RWPE2 (cell line): ENCODE results near the gene RTP2.
"Not testable (repeated sequence)": the region's sequence is repeated elsewhere in the genome, so short reads cannot be mapped to it uniquely, and the experiment has no call there.

ENCODE experiments used
- ATAC-seq: fragments of 200-7000 bp; cut with Tn5 transposase; 3 replicates; pipeline ENCODE4 v1.9.1; 2021; ENCODE audit warnings: low read depth
- DNase-seq: peaks from one replicate; pipeline ENCODE4 v3.0.0-alpha.2; 2020; ENCODE audit warnings: low spot score
- H3K27ac ChIP-seq: fragments of 450-650 bp; 2 replicates; pipeline ENCODE4 v1.5.1; 2017; ENCODE audit warnings: mild to moderate bottlenecking; ENCODE audit not compliant: poor library complexity, severe bottlenecking
- H3K27me3 ChIP-seq: fragments of 250-450 bp; sonication (Bioruptor Pico); 2 replicates; pipeline ENCODE4 v1.5.1; 2021; ENCODE audit warnings: mild to moderate bottlenecking, moderate library complexity; ENCODE audit not compliant: insufficient read depth, poor library complexity, severe bottlenecking
- H3K36me3 ChIP-seq: fragments of 250-450 bp; sonication (Bioruptor Pico); 2 replicates; pipeline ENCODE4 v1.5.1; 2020; ENCODE audit warnings: low read depth, mild to moderate bottlenecking, moderate library complexity
- H3K4me1 ChIP-seq: fragments of 250-450 bp; sonication (Bioruptor Pico); 2 replicates; pipeline ENCODE4 v1.5.1; 2021; ENCODE audit warnings: mild to moderate bottlenecking, moderate library complexity; ENCODE audit not compliant: insufficient read depth, poor library complexity, severe bottlenecking
- H3K4me3 ChIP-seq: fragments of 250-450 bp; sonication (Bioruptor Pico); 2 replicates; pipeline ENCODE4 v1.5.1; 2021; ENCODE audit warnings: mild to moderate bottlenecking, moderate library complexity; ENCODE audit not compliant: severe bottlenecking
- H3K9me3 ChIP-seq: fragments of 250-450 bp; sonication (Bioruptor Pico); 2 replicates; pipeline ENCODE4 v1.5.1; 2021; ENCODE audit warnings: mild to moderate bottlenecking, moderate library complexity; ENCODE audit not compliant: severe bottlenecking
- TF ChIP-seq, protein P1 (sequence below): fragments of 450-650 bp; IDR thresholded peaks from one replicate; pipeline ENCODE4 v1.5.1; 2017; ENCODE audit warnings: mild to moderate bottlenecking, moderate library complexity; ENCODE audit not compliant: poor library complexity, severe bottlenecking

RTP2 gene

DNA sequence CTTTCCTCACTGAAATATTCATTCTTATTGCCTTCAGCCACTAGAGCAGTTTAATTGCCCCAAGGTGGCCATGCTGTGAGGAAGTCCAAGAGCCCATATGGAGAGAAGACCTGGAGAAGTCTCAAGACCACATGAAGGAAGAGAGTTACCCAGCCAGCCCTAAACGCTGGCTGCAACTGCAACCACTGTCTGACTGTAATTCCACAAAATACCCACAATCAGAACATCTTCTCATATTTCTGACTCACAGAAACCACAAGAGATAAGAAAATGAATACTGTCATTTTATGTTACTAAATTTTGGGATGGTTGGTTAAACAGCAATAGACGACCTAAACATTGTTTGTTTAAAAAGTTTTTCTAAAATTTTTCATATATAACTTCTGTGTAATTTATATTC, 17.5 kb downstream of the RTP2 start:
- no peak overlapping the region for H3K27ac ChIP-seq
- ATAC-seq (no peak), DNase-seq (no peak)
- H3K4me3 ChIP-seq = no peak overlapping the region
- no peaks in the 10 kb centered on the region for H3K4me1 ChIP-seq
- H3K9me3 ChIP-seq = no peaks in the 10 kb centered on the region
- TF ChIP-seq, protein P1, sequence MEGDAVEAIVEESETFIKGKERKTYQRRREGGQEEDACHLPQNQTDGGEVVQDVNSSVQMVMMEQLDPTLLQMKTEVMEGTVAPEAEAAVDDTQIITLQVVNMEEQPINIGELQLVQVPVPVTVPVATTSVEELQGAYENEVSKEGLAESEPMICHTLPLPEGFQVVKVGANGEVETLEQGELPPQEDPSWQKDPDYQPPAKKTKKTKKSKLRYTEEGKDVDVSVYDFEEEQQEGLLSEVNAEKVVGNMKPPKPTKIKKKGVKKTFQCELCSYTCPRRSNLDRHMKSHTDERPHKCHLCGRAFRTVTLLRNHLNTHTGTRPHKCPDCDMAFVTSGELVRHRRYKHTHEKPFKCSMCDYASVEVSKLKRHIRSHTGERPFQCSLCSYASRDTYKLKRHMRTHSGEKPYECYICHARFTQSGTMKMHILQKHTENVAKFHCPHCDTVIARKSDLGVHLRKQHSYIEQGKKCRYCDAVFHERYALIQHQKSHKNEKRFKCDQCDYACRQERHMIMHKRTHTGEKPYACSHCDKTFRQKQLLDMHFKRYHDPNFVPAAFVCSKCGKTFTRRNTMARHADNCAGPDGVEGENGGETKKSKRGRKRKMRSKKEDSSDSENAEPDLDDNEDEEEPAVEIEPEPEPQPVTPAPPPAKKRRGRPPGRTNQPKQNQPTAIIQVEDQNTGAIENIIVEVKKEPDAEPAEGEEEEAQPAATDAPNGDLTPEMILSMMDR = no peak
- no peaks in the 10 kb centered on the region for H3K36me3 ChIP-seq
- no peaks in the 10 kb centered on the region for H3K27me3 ChIP-seq

DNA sequence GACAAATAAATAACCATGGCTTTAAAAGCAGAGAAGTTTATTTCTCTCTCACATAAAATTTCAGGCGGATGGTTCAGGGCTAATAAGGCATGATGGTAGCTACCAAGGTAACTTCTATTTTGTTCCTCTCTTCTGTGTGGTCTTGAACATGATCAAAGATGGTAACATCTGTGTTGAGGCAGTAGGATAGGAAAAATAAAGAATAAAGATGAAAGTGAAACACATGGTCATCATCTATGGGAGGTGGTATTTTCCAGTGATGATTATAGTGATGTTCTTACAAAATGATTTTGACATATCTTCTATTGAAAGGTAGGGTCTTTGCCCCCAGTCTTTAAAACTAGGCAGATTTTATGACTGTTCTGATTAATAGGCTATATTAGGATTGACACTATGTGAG, 17.9 kb downstream of the RTP2 start:
- no peaks in the 10 kb centered on the region for H3K36me3 ChIP-seq
- H3K4me1 ChIP-seq = no peaks in the 10 kb centered on the region
- no peak for DNase-seq
- H3K9me3 ChIP-seq = no peaks in the 10 kb centered on the region
- H3K4me3 ChIP-seq = no peak overlapping the region
- ATAC-seq = no peak
- no peak overlapping the region for H3K27ac ChIP-seq
- TF ChIP-seq, protein P1 = no peak
- H3K27me3 ChIP-seq = no peaks in the 10 kb centered on the region

DNA sequence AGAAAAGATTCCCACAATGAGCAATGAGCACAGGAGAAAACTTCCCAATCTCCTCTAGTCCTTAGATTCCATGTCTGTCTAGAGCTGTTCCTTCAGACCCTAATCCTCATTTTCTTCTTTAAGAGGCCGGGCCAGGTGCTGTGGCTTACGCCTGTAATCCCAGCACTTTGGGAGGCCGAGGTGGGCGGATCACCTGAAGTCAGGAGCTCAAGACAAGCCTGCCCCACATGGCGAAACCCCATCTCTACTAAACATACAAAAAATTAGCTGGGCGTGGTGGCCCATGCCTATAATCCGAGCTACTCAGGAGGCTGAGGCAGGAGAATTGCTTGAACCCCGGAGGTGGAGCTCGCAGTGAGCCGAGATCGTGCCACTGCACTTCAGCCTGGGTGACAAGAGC, 20.6 kb downstream of the RTP2 start:
- not testable (repeated sequence) for H3K36me3 ChIP-seq, DNase-seq, H3K27ac ChIP-seq, H3K4me3 ChIP-seq, H3K27me3 ChIP-seq, ATAC-seq, H3K9me3 ChIP-seq, H3K4me1 ChIP-seq

DNA sequence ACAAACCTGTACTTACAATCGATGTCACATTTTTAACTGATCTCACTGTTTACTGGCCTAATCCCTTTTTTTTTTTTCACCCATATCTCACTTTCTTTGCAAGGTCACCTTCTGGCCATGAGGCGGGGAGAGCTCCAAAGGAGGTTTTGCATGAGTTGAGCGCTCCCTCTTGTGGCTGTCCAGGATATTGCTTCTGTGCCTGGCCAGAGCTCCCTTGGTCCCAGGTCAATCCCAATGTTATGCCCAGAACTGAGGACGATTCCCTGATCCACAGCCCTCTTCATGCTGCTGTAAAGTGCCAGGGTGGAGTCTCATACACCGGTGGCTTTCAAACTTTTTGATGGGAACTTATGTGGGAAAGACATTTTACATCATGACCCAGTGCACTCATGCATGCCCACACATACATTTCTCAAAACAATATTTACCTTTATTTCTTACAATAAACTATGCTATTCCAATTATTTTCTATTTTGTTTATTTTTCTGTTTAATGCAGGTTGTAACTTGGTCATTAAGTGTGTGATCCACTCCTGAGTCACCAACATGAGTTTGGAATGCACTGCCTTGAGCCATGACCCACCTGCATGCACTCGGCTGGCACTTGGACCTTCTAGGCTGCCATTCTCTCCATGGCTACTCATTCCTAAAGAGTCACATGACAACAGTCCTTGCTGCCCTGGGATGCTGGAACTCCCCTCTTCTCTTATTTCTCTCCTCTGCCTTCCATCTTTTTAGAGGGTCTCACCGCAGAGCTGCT, 22.5 kb downstream of the RTP2 start:
- Histone ChIP-seq H3K4me1 (no peaks in the 10 kb centered on the region), H3K4me3 (no peak overlapping the region), H3K9me3 (no peaks in the 10 kb centered on the region), H3K27ac (no peak overlapping the region), H3K36me3 (no peaks in the 10 kb centered on the region), H3K27me3 (no peaks in the 10 kb centered on the region)
- ATAC-seq (peak; percentile 71), DNase-seq (no peak)
- TF ChIP-seq, protein P1 = peak; percentile 87

DNA sequence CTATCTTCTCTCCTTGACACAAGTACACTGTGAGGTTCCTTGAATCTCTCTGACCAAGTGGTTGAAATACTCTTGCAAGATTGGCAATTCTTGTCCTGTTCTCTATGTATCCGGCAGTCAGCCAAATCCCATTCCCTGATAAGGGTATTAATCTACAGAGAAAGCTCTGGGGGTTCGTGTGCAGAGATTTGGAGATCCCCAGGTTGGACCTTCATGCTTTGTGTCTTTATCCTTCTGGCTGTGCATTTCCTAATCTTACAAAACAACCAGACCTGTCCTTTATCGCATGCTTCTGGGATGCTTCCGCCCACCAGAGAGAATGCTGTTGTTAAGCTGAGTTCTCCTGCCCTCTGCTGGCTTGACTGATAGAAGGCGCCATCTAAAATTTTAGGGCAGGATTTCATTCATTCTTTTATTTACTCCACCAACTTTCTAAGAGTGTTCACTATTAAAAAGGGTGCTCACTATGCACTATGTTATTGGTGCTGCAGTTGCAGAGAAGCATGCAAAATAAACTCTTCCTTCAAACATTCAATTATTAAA, 23.6 kb downstream of the RTP2 start:
- TF ChIP-seq, protein P1 = no peak
- Histone ChIP-seq H3K27me3 (peaks cover 2% of the 10 kb centered on the region), H3K36me3 (no peaks in the 10 kb centered on the region), H3K4me3 (no peak overlapping the region), H3K9me3 (no peaks in the 10 kb centered on the region), H3K4me1 (no peaks in the 10 kb centered on the region), H3K27ac (no peak overlapping the region)
- DNase-seq = no peak
- ATAC-seq = peak; percentile 55; the same call in 1 of the 3 replicates
